22Rv1 (cell line): Measurements from ENCODE around the gene RASGEF1C.

ENCODE experiments used
- H3K27ac ChIP-seq: fragments of 450-650 bp; 2 replicates; pipeline ENCODE4 v1.5.1; 2017
- ZFX ChIP-seq: fragments of 450-650 bp; IDR thresholded peaks from 2 replicates; pipeline ENCODE4 v1.6.1; 2017; ENCODE audit warnings: antibody characterized with exemption, borderline replicate concordance
- TF ChIP-seq, protein P1 (sequence below): fragments of 450-650 bp; IDR thresholded peaks from 2 replicates; pipeline ENCODE4 v1.5.1; 2017; ENCODE audit warnings: mild to moderate bottlenecking

The RASGEF1C gene

DNA sequence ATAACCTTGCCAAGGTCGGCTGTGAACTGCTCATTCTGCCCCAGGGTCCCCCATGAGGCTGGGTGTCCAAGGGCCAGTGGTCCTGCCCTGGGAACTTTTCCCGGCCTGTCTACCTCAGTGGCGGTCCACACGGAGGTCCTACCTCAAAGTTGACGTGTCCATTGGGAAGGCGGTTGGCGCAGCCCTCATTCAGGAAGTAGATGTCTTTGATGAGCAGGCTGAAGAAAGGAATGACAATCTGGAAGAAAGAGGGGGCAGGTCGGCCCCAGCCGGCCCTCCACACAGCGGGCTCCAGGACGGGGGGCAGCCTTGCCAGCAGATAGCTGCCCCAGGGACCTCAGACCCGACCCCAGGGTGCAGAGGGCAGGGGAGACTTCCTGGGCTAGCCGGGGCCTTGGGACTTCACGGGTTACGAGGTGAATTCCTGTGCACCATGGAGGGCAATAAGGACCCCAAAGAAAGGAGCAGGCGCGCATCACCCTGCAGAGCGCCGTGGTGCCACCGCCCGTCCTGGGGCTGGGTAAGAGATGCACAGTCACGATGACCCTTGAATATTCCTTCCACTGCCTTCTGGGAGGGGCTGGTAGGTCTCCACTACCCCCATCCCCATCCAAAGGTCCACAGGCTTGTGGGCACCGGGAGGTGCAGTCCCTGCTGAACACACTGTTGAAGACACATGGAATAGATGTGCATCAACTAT lies 94.6 kb downstream of the RASGEF1C start:
- TF ChIP-seq ZFX = no peak
- TF ChIP-seq, protein P1, sequence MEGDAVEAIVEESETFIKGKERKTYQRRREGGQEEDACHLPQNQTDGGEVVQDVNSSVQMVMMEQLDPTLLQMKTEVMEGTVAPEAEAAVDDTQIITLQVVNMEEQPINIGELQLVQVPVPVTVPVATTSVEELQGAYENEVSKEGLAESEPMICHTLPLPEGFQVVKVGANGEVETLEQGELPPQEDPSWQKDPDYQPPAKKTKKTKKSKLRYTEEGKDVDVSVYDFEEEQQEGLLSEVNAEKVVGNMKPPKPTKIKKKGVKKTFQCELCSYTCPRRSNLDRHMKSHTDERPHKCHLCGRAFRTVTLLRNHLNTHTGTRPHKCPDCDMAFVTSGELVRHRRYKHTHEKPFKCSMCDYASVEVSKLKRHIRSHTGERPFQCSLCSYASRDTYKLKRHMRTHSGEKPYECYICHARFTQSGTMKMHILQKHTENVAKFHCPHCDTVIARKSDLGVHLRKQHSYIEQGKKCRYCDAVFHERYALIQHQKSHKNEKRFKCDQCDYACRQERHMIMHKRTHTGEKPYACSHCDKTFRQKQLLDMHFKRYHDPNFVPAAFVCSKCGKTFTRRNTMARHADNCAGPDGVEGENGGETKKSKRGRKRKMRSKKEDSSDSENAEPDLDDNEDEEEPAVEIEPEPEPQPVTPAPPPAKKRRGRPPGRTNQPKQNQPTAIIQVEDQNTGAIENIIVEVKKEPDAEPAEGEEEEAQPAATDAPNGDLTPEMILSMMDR = no peak
- no peak overlapping the region for H3K27ac ChIP-seq

DNA sequence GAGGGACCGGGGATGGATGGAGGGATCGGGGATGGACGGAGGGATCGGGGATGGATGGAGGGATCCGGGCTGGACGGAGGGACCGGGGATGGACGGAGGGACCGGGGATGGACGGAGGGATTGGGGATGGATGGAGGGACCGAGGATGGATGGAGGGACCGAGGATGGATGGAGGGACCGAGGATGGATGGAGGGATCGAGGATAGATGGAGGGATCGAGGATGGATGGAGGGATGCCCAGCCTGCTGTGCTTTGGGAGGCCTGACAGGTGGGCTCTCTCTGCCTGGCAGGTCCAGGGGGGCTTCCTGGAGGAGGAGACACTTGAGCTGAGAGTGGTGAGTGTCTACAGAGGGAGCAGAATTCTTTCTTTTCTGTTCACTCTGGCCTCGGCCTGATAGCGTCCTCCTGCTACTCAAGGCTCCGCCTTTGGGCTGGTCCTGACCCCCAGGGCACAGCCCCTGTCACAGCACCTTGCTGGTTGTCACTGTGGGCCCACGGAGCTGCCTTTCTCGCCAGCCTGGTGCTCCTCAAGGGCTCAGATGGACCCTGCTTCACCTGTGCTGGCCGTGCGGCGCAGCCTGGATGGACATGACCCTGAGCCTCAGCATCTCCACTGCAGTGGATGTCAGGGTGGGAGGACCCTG lies 95.2 kb downstream of the RASGEF1C start:
- no peak overlapping the region for H3K27ac ChIP-seq
- TF ChIP-seq, protein P1 = no peak
- TF ChIP-seq ZFX = no peak

DNA sequence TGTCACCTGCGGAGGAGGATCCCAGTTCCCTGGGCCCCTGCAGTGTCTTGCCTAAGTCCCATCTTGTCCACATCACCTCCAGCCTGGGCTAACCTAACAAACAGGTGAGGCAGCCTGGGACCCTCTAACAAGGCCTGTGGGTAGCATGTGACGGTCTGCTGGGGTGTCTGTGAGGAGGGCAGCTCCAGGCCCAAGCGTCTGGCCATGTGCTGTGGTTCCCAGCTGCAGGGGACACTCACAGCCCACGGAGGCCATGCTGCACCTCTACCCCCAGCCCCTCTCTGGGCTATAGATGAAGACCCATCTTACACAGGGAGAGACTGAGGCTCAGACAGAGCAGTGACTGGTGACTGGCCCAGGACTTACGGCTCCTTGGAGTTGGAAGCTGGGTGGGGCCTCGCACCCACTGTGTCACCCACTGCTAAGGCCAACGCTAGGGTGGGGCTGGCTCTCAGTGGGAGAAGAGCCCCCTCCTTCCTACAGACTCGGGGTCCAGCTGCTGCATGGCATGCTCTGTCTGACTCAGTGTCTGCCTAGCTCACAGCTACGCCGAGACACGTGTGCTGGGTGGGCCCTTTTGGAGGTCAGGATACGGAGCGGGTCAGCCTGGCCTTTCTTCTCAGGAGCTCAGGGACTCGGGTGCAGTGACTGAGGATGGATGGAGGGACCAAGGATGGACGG lies 96.7 kb downstream of the RASGEF1C start:
- TF ChIP-seq, protein P1 = no peak
- no peak for TF ChIP-seq ZFX

DNA sequence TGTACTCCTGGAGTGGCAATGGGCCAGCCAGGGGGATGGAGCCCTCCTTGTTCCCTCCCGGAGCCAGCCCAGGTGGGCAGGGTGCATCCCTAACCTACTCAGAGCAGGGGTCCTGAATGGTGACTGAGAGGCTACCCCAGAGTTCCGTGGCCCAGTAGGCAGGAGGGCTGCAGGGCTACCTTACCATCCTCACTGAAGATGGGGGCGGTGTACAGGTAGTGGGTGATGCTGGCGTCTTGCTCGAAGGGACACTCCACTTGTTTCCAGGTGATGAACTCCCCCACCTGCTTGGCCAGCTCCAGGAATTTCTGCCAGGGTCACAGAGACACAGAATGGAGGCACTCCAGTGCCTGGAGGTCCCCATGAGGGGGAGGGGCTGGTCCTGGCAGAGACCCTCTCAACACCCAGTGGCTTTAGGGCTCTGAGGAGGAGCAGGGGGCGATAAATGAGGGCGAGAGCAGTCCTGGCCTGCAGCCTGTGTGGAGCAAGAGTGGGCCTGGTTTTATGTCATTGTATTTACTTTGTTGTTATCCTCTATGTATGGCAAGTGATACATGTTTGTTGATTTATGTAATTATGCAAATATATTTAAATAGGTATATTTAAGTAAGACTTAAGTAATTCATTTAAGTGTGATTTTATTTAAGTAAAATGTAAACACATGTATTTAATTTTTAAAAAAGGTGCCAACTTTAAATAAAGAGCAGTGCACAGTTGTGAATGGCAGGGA lies 97.6 kb downstream of the RASGEF1C start:
- TF ChIP-seq, protein P1 = no peak
- no peak for TF ChIP-seq ZFX
- no peak overlapping the region for H3K27ac ChIP-seq

More for the DNA sequence above, 96.7 kb downstream of the RASGEF1C start:
- no peak overlapping the region for H3K27ac ChIP-seq

DNA sequence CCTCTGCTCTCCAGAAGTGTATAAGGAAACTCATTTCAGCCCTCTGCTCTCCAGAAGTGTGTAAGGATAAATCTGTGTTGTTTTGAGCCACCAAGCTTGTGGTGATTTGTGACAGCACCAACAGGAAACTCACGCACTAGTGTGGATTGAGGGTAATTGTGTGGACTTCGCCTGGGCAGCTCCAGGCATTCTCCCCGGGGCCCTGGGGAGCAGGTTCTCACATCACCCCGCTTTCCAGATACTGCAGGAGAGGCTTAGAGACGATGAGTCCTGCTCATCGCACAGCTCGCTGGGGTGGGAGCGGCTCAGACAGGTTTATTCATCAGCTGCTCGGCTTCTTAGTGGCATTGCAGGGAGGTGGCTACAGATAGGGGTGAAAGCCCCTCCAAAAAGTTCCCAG lies 99.1 kb downstream of the RASGEF1C start:
- TF ChIP-seq, protein P1 = no peak
- no peak for TF ChIP-seq ZFX
- no peak overlapping the region for H3K27ac ChIP-seq

DNA sequence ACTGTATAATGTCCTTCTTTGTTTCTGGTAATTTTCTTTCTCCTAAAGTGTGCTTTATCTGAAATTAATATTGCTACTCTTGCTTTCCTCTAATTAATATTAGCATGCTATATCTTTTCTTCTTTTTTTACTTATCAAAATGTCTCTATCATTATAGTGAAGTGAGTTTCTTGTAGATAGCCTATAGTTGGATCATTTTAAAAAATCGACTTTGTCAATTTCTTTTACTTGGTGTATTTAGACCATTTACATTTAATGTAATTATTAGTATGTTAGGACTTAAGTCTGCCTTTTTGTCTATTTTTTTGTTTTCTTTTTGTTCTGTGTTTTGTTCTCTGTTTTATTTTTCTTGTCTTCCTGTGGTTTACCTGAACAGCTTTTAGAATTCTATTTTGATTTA lies 102.0 kb downstream of the RASGEF1C start:
- no peak for TF ChIP-seq ZFX
- TF ChIP-seq, protein P1 = no peak

DNA sequence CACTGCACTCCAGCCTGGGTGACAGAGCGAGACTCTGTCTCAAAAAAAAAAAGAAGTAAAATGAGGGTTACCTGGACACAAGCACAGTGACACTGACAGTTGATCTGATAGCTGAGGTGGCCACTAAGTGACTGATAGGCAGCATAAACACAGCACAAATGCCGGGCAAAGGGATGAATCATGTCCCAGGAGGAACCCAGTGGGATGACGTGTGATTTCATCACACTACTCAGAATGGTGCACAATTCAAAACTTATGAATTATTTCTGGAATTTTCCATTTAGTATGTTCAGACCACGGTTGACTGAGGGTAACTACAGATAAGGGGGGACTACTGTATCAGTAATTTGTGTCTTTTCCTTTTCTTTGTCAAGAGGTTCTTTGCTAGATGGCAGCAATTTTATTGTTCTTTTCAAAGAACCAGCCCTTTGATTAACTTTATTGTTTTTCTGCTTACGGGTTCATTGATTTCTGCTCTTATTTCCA lies 103.1 kb downstream of the RASGEF1C start:
- no peak overlapping the region for H3K27ac ChIP-seq
- TF ChIP-seq, protein P1 = no peak

More for the DNA sequence above, 102.0 kb downstream of the RASGEF1C start:
- H3K27ac ChIP-seq = no peak overlapping the region
